Measurements from ENCODE around the gene RPAP2.

- TF ChIP-seq POLR2A (IDR thresholded peaks at IDR 0.05; ENCODE audit: low read depth, low read length) (no peak), TAF1 (IDR thresholded peaks at IDR 0.05; ENCODE audit: borderline replicate concordance, low read depth, low read length) (no peak), POLR2AphosphoS5 (IDR thresholded peaks at IDR 0.05; ENCODE audit: low read depth, low read length) (no peak)
These were observed 64.1 kb downstream of the RPAP2 start for GRCh38 chr1:92362970-92363369.

All from GM12892 (cell line).